Measurements from ENCODE around the gene QRFP.

Gene QRFP

GRCh38 chr9:130866474-130866965 lies 30.1 kb downstream of the QRFP start:
- H3K27ac ChIP-seq, result no peak overlapping the region

GRCh38 chr9:130865921-130866320 lies 30.7 kb downstream of the QRFP start:
- TF ChIP-seq CTCF (conservative IDR thresholded peaks at IDR 0.05), result no peak
- no peak overlapping the region for H3K27ac ChIP-seq

More at GRCh38 chr9:130866474-130866965, 30.1 kb downstream of the QRFP start:
- peak; percentile 99 for TF ChIP-seq CTCF (conservative IDR thresholded peaks at IDR 0.05)

GRCh38 chr9:130864541-130864940 lies 32.1 kb downstream of the QRFP start:
- no peak overlapping the region for H3K27ac ChIP-seq
- TF ChIP-seq CTCF (conservative IDR thresholded peaks at IDR 0.05), result no peak

GRCh38 chr9:130862747-130863146 lies 33.9 kb downstream of the QRFP start:
- TF ChIP-seq CTCF (conservative IDR thresholded peaks at IDR 0.05), result no peak
- peak overlapping the region; percentile 13; the same call in 1 of the 2 replicates for H3K27ac ChIP-seq

GRCh38 chr9:130862217-130862616 lies 34.4 kb downstream of the QRFP start:
- TF ChIP-seq CTCF (conservative IDR thresholded peaks at IDR 0.05), result no peak
- H3K27ac ChIP-seq, result peak overlapping the region; percentile 13; the same call in 1 of the 2 replicates

- no peak overlapping the region for H3K27ac ChIP-seq
- TF ChIP-seq CTCF (conservative IDR thresholded peaks at IDR 0.05), result no peak
Observed at GRCh38 chr9:130861372-130862180, 35.0 kb downstream of the QRFP start.

- TF ChIP-seq CTCF (conservative IDR thresholded peaks at IDR 0.05), result no peak
- H3K27ac ChIP-seq, result no peak overlapping the region
Observed at GRCh38 chr9:130860458-130861316, 35.9 kb downstream of the QRFP start.
